LHCN-M2 (cell line): ENCODE data around the gene COG4. TPM values are rescaled to one million over a fixed set of nuclear protein-coding genes. Genes with fewer than 3 reads are reported as not detected.

ENCODE experiments used
- DNase-seq: peaks from one replicate; pipeline ENCODE4 v3.0.0-alpha.2; 2012; ENCODE audit warnings: low read depth
- total RNA-seq: library from RNA; depleted of rRNA; stranded (reverse); fragments of >200 nt; gene quantifications from 2 replicates; pipeline ENCODE4 v1.2.3, GENCODE V29; 2014

Gene COG4
- total RNA-seq, 1 experiment from 2014 or later, result 94.2 TPM

GRCh38 chr16:70480127-70481105 lies 42.9 kb downstream of the COG4 start:
- no peak for DNase-seq

GRCh38 chr16:70478912-70479341 lies 44.4 kb downstream of the COG4 start:
- DNase-seq, result no peak

GRCh38 chr16:70478169-70478568 lies 45.2 kb downstream of the COG4 start:
- no peak for DNase-seq

- DNase-seq, result peak; percentile 82
These were observed 46.9 kb downstream of the COG4 start for GRCh38 chr16:70476272-70477020.

- DNase-seq, result no peak
These were observed 48.1 kb downstream of the COG4 start for GRCh38 chr16:70475054-70475871.

GRCh38 chr16:70474320-70475053 lies 48.9 kb downstream of the COG4 start:
- no peak for DNase-seq

GRCh38 chr16:70473446-70474319 lies 49.7 kb downstream of the COG4 start:
- no peak for DNase-seq

- DNase-seq, result no peak
These were observed 50.4 kb downstream of the COG4 start for GRCh38 chr16:70472786-70473433.

- no peak for DNase-seq
These were observed 52.4 kb downstream of the COG4 start for GRCh38 chr16:70470927-70471341.

GRCh38 chr16:70470141-70470926 lies 53.0 kb downstream of the COG4 start:
- DNase-seq, result no peak

GRCh38 chr16:70468776-70469525 lies 54.4 kb downstream of the COG4 start:
- DNase-seq, result no peak

- DNase-seq, result no peak
These were observed 55.7 kb downstream of the COG4 start for GRCh38 chr16:70467608-70468007.

- no peak for DNase-seq
These were observed 56.2 kb downstream of the COG4 start for GRCh38 chr16:70467113-70467512.

- no peak for DNase-seq
These were observed 56.6 kb downstream of the COG4 start for GRCh38 chr16:70466805-70467076.

GRCh38 chr16:70465999-70466804 lies 57.2 kb downstream of the COG4 start:
- no peak for DNase-seq

- no peak for DNase-seq
These were observed 60.1 kb downstream of the COG4 start for GRCh38 chr16:70463235-70463634.

GRCh38 chr16:70460737-70461261 lies 62.6 kb downstream of the COG4 start:
- no peak for DNase-seq
